ENCODE data around the gene FBL. TPM values are rescaled to one million over a fixed set of nuclear protein-coding genes. Genes with fewer than 3 reads are reported as not detected.

Gene FBL
- total RNA-seq, 1 experiment from 2014 or later: 502 TPM

DNA sequence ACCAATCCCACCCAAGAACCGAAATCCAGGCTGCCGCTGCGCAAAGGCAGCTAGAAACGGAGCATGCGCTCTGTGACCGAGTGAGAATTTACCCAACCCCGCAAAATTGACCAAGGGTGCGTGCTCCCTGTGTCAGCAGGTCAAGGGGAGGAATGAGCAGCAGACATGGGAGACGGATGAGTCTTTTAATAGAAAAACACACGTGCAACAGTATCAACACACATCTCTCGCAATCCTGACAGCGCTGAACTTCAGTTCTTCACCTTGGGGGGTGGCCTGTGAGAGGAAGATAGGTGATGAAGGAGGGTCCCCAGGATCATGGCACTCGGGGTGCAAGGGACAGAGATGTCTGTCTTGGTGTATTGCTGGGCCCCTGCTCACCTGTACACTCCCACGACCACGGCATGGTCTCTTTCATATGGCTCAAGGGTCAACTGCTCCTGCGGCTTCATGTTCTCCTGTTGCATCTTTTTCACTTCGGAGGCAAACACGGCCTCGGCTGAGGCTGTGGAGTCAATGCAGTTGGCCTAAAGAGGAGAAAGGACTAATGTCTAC, 11.8 kb downstream of the FBL start:
- intact Hi-C loops (cut with micrococcal nuclease): no loop called here
- BruUV-seq (replicated peaks): no TSS peak
- H3K4me1 Mint-ChIP-seq (ENCODE audit: insufficient read depth, unreplicated experiment): peaks cover 24% of the 10 kb centered on the region
- POLR2A ChIA-PET: interaction anchor here (0.6 to 1.6 kb wide), 9 partner anchors 8 to 898 kb away, joined by 3 to 11 read pairs (median 4); partner anchors contain the start of genes FBL and PSMC4
- H3K27me3 Mint-ChIP-seq (ENCODE audit: insufficient read depth, unreplicated experiment): no peaks in the 10 kb centered on the region
- H3K9me3 Mint-ChIP-seq (ENCODE audit: unreplicated experiment): no peaks in the 10 kb centered on the region
- peak overlapping the region; percentile 79 for H3K4me3 Mint-ChIP-seq (ENCODE audit: unreplicated experiment)
- CTCF ChIA-PET: no interaction called here
- TF ChIP-seq, protein P1, sequence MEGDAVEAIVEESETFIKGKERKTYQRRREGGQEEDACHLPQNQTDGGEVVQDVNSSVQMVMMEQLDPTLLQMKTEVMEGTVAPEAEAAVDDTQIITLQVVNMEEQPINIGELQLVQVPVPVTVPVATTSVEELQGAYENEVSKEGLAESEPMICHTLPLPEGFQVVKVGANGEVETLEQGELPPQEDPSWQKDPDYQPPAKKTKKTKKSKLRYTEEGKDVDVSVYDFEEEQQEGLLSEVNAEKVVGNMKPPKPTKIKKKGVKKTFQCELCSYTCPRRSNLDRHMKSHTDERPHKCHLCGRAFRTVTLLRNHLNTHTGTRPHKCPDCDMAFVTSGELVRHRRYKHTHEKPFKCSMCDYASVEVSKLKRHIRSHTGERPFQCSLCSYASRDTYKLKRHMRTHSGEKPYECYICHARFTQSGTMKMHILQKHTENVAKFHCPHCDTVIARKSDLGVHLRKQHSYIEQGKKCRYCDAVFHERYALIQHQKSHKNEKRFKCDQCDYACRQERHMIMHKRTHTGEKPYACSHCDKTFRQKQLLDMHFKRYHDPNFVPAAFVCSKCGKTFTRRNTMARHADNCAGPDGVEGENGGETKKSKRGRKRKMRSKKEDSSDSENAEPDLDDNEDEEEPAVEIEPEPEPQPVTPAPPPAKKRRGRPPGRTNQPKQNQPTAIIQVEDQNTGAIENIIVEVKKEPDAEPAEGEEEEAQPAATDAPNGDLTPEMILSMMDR (IDR thresholded peaks at IDR 0.05; ENCODE audit: unreplicated experiment): no peak
- DNase-seq (ENCODE audit: unreplicated experiment): no peak
- H3K36me3 Mint-ChIP-seq (ENCODE audit: insufficient read depth, unreplicated experiment): peaks cover 76% of the 10 kb centered on the region
- H3K27ac Mint-ChIP-seq (ENCODE audit: low read depth, unreplicated experiment): peak overlapping the region; percentile 96

- POLR2A ChIA-PET: interaction anchor here (0.6 to 1.6 kb wide), 10 partner anchors 9 to 897 kb away, joined by 3 to 11 read pairs (median 4); partner anchors contain the start of genes FBL and PSMC4
- Mint-ChIP-seq H3K27me3 (ENCODE audit: insufficient read depth, unreplicated experiment) (no peaks in the 10 kb centered on the region), H3K27ac (ENCODE audit: low read depth, unreplicated experiment) (peak within 1 kb of the TSS; percentile 96), H3K4me1 (ENCODE audit: insufficient read depth, unreplicated experiment) (peaks cover 21% of the 10 kb centered on the region), H3K36me3 (ENCODE audit: insufficient read depth, unreplicated experiment) (peaks cover 83% of the 10 kb centered on the region), H3K9me3 (ENCODE audit: unreplicated experiment) (no peaks in the 10 kb centered on the region), H3K4me3 (ENCODE audit: unreplicated experiment) (peak within 1 kb of the TSS; percentile 79)
- TF ChIP-seq, protein P1 (IDR thresholded peaks at IDR 0.05; ENCODE audit: unreplicated experiment): no peak
- TSS peak; percentile 39 for BruUV-seq (replicated peaks)
- CTCF ChIA-PET: interaction anchor here (0.7 to 1.5 kb wide), 2 partner anchors 10 to 51 kb away, joined by 3 to 7 read pairs; no protein-coding TSS in a partner anchor
- DNase-seq (ENCODE audit: unreplicated experiment): peak; percentile 92
- intact Hi-C loops (cut with micrococcal nuclease): no loop called here
Measured at GRCh38 chr19:39833464-39834286, 12.5 kb downstream of the FBL start, which contains the start of gene DYRK1B. Gene DYRK1B, minus strand, starts transcription at chr19:39834162. Its CDS starts 2,295 bp downstream, at chr19:39831867.

DNA sequence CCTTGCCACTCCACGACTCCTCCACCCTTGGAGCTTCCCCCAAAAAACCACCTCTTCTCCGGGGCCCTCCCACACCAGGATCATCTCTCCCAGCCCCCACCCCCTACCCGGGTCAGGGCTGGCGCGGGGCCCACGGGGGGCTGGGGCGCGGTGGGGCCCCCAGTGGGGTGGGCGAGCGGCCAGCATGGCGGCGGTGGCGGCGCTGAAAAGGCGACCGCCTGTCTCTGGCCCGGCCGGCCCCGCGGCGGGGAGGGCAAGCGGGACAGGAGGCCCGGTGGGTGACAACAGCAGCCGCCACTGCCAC, 13.1 kb downstream of the FBL start:
- no peak for DNase-seq (ENCODE audit: unreplicated experiment)
- peak overlapping the region; percentile 79 for H3K4me3 Mint-ChIP-seq (ENCODE audit: unreplicated experiment)
- no TSS peak for BruUV-seq (replicated peaks)
- H3K27me3 Mint-ChIP-seq (ENCODE audit: insufficient read depth, unreplicated experiment): no peaks in the 10 kb centered on the region
- peaks cover 89% of the 10 kb centered on the region for H3K36me3 Mint-ChIP-seq (ENCODE audit: insufficient read depth, unreplicated experiment)
- intact Hi-C loops (cut with micrococcal nuclease): no loop called here
- H3K27ac Mint-ChIP-seq (ENCODE audit: low read depth, unreplicated experiment): peak overlapping the region; percentile 96
- TF ChIP-seq, protein P1 (IDR thresholded peaks at IDR 0.05; ENCODE audit: unreplicated experiment): no peak
- CTCF ChIA-PET: interaction anchor here (1.5 kb wide), 1 partner anchor 10 kb away, joined by 7 read pairs; no protein-coding TSS in a partner anchor
- POLR2A ChIA-PET: interaction anchor here (0.7 to 1.6 kb wide), 4 partner anchors 11 to 138 kb away, joined by 3 to 11 read pairs (median 7); partner anchors contain the start of genes FBL and PSMC4
- peaks cover 21% of the 10 kb centered on the region for H3K4me1 Mint-ChIP-seq (ENCODE audit: insufficient read depth, unreplicated experiment)
- H3K9me3 Mint-ChIP-seq (ENCODE audit: unreplicated experiment): no peaks in the 10 kb centered on the region

Measured in MCF 10A (cell line).